Testis (tissue), 3 donors: ENCODE data around the gene LAMA5. TPM values are rescaled to one million over a fixed set of nuclear protein-coding genes. Genes with fewer than 3 reads are reported as not detected.
A peak's percentile ranks its signal among the peaks of the same experiment; 100 is the strongest.

Source experiments
- DNase-seq: peaks from one replicate; pipeline ENCODE4 v3.0.0-alpha.2; 2019
- H3K27ac ChIP-seq, 2 donors: fragments of 200-600 bp; sonication (generic); one replicate each; pipeline ENCODE4 v1.5.1; 2019
- H3K27me3 ChIP-seq: fragments of 200-600 bp; sonication (generic); one replicate; pipeline ENCODE4 v1.5.1; 2019
- H3K36me3 ChIP-seq: fragments of 200-600 bp; sonication (generic); one replicate; pipeline ENCODE4 v1.5.1; 2017; ENCODE audit warnings: low read depth; ENCODE audit errors: missing control alignments
- H3K4me1 ChIP-seq: fragments of 200-600 bp; sonication (generic); one replicate; pipeline ENCODE4 v1.5.1; 2019
- H3K4me3 ChIP-seq, 2 donors: fragments of 200-600 bp; sonication (generic); one replicate each; pipeline ENCODE4 v1.5.1; 2017 to 2019
- H3K9me3 ChIP-seq: fragments of 200-600 bp; sonication (generic); one replicate; pipeline ENCODE4 v1.5.1; 2017
- POLR2A ChIP-seq: fragments of 450-650 bp; IDR thresholded peaks from one replicate; pipeline ENCODE4 v1.6.1; 2017; ENCODE audit warnings: antibody characterized with exemption, mild to moderate bottlenecking, moderate library complexity
- WGBS, 2 donors: methylation state at CpG; one replicate each; pipeline ENCODE4 v1.1.5; 2018; 5-methylcytosine and 5-hydroxymethylcytosine counted together
- intact Hi-C: fragments of 100-400 bp; cut with DNase I; formaldehyde crosslinking; loops from one replicate; pipeline ENCODE4 v1.15.1; 2023; ENCODE audit warnings: low total_unique reads
- polyA plus RNA-seq: library from polyadenylated mRNA; stranded (reverse); fragments of 350-450 nt; fragmentation: Illumina TruSeq; extraction: RNeasy Lipid Tissue Mini Kit (QIAGEN cat#74804); gene quantifications from one replicate; pipeline ENCODE4 v1.2.3, GENCODE V29; 2014; ENCODE audit warnings: low read depth, low replicate concordance; ENCODE audit not compliant: insufficient read depth
- total RNA-seq, 2 donors: library from RNA; depleted of rRNA; stranded (reverse); fragments of >200 nt; gene quantifications; one replicate each; pipeline ENCODE4 v1.2.3, GENCODE V29; 2016
- TF ChIP-seq, protein P1 (sequence below), 3 experiments: fragments of 450-650 bp in 2 of 3; fragments of 200-600 bp in 1 of 3; sonication (generic) in 1 of 3; IDR thresholded peaks; one replicate each; pipeline ENCODE4 v1.5.1; 2016 to 2019; ENCODE audit warnings: antibody characterized with exemption in 3 of 3, mild to moderate bottlenecking in 2 of 3, moderate library complexity in 1 of 3

Gene LAMA5
- total and polyA plus RNA-seq, 3 donors from 2014 or later, result 33.2 to 144 (median 121) TPM

DNA sequence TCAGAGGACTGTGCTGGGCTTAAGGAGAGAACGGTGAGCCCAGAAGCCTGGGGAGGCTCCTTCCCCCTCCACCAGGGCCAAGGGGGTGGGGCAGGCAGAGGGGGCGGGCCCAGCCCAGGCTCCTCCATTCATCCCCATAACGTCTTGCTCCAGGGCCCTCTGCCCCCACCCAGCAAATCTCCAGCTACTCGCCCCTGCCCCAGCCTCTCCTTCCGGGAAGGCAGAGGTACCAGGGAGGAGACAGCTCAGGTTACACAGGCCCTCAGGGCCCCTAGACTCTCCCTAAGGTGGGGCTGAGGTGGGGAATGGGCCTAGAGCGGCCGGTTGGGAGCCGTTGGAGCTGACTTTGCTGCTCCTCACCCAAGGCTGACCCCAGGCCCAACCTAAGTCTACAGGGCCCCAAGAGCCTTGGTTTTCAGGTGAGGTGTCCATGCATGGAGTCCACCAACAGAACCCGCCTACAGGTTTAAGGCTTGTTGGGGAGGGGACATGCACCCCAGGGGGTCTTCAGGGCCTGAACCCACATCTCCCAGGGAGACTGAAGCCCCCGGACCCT, 1.2 kb downstream of the LAMA5 start:
- Histone ChIP-seq H3K9me3 (no peaks in the 10 kb centered on the region), H3K27me3 (no peaks in the 10 kb centered on the region), H3K4me3 (peak overlapping the region; percentile 58 to 84), H3K36me3 (no peaks in the 10 kb centered on the region), H3K4me1 (peaks cover 61% of the 10 kb centered on the region), H3K27ac (peak overlapping the region; percentile 80)
- no peak for TF ChIP-seq POLR2A
- TF ChIP-seq, protein P1, sequence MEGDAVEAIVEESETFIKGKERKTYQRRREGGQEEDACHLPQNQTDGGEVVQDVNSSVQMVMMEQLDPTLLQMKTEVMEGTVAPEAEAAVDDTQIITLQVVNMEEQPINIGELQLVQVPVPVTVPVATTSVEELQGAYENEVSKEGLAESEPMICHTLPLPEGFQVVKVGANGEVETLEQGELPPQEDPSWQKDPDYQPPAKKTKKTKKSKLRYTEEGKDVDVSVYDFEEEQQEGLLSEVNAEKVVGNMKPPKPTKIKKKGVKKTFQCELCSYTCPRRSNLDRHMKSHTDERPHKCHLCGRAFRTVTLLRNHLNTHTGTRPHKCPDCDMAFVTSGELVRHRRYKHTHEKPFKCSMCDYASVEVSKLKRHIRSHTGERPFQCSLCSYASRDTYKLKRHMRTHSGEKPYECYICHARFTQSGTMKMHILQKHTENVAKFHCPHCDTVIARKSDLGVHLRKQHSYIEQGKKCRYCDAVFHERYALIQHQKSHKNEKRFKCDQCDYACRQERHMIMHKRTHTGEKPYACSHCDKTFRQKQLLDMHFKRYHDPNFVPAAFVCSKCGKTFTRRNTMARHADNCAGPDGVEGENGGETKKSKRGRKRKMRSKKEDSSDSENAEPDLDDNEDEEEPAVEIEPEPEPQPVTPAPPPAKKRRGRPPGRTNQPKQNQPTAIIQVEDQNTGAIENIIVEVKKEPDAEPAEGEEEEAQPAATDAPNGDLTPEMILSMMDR (IDR thresholded peaks at IDR 0.05), result no peak
- intact Hi-C loops, result no loop called here
- no peak for DNase-seq
- 15 to 36% methylated on average over 4 to 10 of the region's 10 CpGs for WGBS, 2 donors

DNA sequence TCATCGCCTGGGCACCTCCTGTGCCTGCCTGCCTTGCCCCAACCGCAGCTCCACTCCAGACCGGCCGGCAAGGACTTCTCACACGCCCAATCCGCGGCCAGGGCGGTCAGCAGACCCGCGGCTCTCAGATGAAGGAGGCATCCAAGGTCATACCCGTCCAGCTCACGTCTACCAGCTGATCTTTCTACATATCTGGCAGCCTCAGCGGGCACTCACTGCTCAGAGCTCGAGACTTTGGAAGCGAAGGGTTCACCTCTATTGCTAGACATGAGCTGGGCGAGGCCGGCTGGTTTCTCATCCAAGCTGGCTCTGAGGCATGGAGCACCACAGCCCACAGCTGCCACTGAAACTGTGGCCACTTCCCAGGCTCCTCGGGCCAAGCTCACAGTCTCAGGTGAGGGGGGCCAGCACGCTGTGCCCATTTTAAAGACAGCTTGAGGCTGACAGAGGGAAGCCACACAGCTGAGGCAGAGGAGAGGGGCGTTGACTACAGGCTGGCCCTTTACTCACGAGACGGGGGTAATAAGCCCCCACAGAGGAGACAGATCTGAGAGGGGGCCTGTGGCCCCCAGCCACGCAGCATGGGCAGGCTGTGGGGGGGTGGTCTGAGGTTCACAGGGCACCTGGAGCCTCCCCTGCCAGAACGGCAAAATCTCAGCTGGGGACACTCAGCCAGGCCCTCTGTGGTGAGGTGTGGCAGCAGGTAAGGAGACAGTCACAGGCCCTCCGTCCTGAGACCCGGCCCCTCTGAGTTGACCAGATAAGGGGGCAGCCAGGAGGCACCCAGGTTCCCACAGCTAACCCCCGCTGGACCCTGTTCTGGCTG, 2.0 kb downstream of the LAMA5 start:
- Histone ChIP-seq H3K27me3 (no peaks in the 10 kb centered on the region), H3K4me3 (peak overlapping the region in 1 of 2 donors; percentile 84), H3K9me3 (no peaks in the 10 kb centered on the region), H3K36me3 (no peaks in the 10 kb centered on the region), H3K27ac (peak overlapping the region; percentile 80), H3K4me1 (peaks cover 53% of the 10 kb centered on the region)
- 64 to 66% methylated on average over 18 to 27 of the region's 27 CpGs for WGBS, 2 donors
- peak; percentile 88 for DNase-seq
- intact Hi-C loops, result no loop called here
- TF ChIP-seq, protein P1 (IDR thresholded peaks at IDR 0.05), result no peak
- TF ChIP-seq POLR2A, result no peak

DNA sequence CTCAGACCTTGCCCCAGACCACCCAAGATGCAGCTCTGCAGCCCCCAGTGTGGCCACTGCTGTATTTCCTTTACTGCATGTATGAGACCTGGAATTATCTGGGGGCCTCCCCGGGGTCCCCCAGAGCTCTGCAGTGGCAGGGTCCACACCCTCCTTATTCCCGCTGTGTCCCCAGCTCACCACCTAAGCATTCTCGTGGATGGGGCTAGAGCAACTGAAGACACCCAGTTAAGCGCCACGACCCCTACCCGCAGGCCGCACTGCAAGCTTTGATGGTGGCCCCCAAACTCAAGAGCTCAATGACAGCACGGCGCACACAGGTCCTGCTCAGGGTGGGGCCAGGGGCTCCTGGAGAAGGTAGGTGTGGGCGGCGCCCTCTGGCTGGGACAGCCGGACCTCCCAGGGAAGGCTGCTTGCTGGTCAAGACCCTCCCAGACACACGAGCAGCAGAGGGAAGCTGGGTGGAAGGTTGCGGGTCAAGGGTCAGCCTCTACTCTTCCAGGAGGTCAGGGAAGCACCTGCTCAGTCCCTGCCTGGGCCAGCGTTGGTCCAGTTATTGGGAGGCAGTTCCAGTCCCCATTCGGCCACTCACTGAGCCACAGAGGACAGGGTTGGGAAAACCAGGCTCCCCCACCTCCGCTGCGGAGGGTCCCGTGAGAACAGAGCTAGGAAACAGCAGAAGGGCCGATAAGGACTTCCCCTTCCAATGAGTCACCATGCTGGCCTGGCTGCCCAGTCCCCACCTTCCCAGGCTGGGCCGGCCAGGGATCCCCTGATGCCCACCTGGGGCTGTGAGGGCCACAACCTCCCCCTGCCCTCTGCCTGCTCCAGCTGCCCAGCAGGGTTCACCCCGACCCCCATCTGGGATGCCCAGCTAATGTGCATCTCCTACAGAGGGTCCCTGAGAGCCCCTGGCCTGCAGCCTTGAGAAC, 2.9 kb downstream of the LAMA5 start:
- no peak overlapping the region for H3K4me3 ChIP-seq
- intact Hi-C loops, result no loop called here
- TF ChIP-seq POLR2A, result no peak
- TF ChIP-seq, protein P1 (IDR thresholded peaks at IDR 0.05), result no peak
- no peaks in the 10 kb centered on the region for H3K27me3 ChIP-seq
- H3K4me1 ChIP-seq, result peaks cover 44% of the 10 kb centered on the region
- H3K9me3 ChIP-seq, result no peaks in the 10 kb centered on the region
- no peak for DNase-seq
- no peaks in the 10 kb centered on the region for H3K36me3 ChIP-seq
- 86% methylated on average over 13 to 22 of the region's 22 CpGs for WGBS, 2 donors
- peak overlapping the region; percentile 80 for H3K27ac ChIP-seq

DNA sequence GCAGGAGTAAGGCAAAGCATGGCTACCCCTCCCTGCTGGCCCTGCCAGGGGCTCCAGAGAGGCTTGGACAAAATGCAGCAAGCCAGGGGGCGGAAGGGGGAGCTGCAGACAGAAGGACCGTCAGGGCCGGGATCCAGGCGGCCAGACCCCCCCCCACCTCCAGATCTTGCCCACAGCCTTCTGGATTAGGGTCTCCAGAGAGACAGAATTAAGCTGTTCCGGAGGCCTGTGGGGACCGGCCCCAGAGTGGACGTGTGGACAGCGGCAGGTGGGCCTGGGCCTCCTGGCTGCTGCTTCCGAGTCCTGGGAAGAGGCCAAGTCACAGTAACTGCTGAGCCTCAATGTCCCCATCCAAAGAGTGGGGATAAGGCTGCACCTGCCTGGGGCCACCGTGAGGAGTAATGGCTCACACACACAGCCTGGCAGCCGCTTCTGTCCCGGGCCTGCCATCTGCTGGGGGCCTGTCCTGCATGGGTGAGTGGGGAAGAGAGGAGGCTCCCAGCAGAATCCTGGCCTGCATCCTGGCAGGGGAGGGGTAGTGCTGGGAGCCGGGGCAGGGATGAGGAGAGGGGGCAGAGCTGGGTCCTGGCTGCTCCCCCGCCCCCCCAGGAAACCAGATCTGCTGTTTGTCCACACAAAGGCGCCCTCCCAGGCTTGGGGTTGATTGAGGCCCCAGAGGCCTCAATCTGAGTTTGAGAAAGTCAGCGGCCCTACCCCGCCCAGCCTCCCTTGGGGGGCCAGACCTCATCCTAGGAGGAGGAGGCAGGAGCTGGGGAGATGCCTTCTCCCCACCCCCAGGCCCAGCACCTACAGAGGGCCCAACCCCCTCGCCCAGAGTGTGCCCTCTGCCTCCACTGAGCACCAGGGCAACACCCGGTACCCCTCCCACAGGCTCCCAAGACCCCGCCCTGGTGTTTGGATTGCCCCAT, 3.9 kb downstream of the LAMA5 start:
- Histone ChIP-seq H3K4me1 (peaks cover 40% of the 10 kb centered on the region), H3K9me3 (no peaks in the 10 kb centered on the region), H3K36me3 (no peaks in the 10 kb centered on the region), H3K27ac (no peak overlapping the region), H3K4me3 (no peak overlapping the region), H3K27me3 (no peaks in the 10 kb centered on the region)
- intact Hi-C loops, result no loop called here
- WGBS, 2 donors, result 73 to 95% methylated on average over 5 to 20 of the region's 20 CpGs
- TF ChIP-seq, protein P1 (IDR thresholded peaks at IDR 0.05), result no peak
- no peak for TF ChIP-seq POLR2A
- no peak for DNase-seq
